Endometrial microvascular endothelial cells (primary cell): ENCODE data around the gene MLF2. TPM values are rescaled to one million over a fixed set of nuclear protein-coding genes. Genes with fewer than 3 reads are reported as not detected.

Experiments used
- in situ Hi-C: cut with HindIII; loops from 2 replicates; pipeline ENCODE4 v1.10.0; 2017; ENCODE audit warnings: low sequenced_read_pairs, low pct_unique_long_range_greater_than_20kb; ENCODE audit errors: inconsistent ontology term
- total RNA-seq: library from RNA; depleted of rRNA; stranded (reverse); fragments of >200 nt; gene quantifications from one replicate; pipeline ENCODE4 v1.2.3, GENCODE V29; 2015; ENCODE audit errors: inconsistent ontology term

MLF2 gene, protein sequence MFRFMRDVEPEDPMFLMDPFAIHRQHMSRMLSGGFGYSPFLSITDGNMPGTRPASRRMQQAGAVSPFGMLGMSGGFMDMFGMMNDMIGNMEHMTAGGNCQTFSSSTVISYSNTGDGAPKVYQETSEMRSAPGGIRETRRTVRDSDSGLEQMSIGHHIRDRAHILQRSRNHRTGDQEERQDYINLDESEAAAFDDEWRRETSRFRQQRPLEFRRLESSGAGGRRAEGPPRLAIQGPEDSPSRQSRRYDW
- total RNA-seq = 223 TPM

DNA sequence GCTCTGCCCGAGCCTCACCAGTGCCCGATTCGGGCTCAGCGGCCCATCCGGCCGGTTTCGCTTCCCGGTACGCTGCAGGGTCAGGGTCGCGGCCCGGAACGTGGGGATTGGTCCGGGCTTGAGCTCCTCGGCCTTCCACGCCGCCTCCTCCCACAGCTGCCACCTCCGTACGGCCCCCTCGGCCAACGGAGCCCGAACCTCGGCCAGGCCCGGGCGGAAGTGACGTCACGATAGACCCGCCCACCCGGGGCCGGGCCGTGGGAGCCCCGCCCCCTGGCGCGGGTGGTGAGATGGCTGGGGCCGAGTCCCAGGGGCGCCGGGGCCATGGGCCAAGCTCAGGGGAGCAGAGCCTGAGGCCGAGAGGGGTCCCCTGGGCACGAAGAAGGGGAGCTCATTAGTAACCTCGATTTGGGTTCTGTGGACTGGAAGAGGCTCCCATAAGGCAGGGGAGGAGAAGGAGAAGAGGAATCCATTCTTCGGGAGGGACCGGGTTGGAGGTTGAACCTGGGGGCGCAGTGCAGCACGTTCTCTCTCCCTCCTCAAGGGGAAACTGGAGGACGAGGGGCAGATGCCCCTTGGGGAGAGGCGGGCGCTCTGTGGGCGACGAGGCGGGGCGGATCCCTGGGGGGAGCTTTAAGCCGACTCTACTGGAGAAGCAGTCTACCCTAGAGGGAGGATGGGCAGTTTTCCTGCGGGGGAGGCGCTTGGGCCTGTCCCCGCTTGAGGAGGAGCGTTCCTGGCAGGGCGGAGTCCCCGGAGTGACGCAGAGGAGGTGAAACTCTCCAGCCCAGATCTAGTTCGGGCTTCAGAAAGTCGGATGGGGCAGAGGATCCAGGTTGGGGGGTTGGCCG, at the start of gene MLF2:
MLF2 (minus strand) TSS at position 221 of the 851 bp plus-strand sequence. CDS start 807 bp downstream, outside the sequence.
- in situ Hi-C loops = no loop called here

DNA sequence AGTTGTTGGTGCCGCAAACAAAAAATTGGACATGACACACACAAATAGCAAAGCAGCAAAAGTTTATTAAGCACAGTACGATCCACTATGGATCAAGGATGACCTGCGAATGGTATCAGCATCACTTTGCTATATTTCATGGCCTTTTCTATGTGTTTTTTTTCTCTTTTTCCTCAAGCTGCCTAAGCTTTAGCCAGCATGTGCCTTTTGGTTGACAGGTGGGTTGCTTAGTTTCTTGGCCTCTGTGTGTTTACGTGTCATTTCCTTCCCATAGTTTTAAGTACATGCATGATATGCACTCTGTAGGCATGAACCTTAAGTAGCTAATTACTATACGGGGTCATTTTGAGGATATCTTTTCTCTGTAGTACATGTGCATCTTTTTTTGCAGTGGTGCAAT, 46.2 kb upstream of the MLF2 start:
- in situ Hi-C loops = loop anchor here (10.0 kb wide), 1 partner anchor 74 kb away; the partner anchor contains the start of gene COPS7A

DNA sequence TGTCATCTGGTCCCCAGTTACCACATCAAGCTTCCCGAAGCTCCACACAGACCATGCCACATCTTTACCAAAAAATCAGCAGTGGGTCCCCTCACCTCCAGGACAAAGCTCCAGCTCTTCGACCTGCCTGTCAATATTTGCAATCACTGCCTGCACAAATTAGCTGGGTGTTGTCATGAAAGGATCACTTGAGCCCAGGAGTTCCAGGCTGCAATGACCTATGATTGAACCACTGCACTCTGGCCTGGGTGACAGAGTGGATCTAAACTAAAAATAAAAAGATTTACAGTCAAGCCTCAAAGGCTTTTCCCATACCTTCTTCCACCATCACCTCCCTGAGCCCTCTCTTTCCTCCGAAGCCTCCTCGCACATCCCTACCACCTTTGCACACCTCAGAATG, 43.6 kb upstream of the MLF2 start:
- in situ Hi-C loops = loop anchor here (10.0 kb wide), 1 partner anchor 72 kb away; the partner anchor contains the start of gene COPS7A

DNA sequence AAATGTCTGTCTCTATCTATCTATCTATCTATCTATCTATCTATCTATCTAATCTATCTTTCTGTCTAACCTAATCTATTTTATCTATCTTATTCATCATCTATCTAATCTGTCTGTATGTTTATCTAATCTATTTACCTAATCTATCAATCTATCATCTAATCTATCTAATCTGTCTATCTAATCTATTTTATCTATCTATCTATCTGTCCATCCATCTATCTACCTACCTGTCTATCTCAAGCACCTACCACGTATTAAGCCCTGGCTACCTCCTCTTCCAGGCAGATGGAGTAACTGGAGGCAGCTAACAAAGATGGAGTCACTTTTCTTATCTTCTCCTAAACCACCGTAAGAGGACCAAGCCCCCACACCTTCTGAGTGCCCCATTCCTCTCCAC, 42.1 kb upstream of the MLF2 start:
- in situ Hi-C loops = loop anchor here (10.0 kb wide), 1 partner anchor 70 kb away; the partner anchor contains the start of gene COPS7A

DNA sequence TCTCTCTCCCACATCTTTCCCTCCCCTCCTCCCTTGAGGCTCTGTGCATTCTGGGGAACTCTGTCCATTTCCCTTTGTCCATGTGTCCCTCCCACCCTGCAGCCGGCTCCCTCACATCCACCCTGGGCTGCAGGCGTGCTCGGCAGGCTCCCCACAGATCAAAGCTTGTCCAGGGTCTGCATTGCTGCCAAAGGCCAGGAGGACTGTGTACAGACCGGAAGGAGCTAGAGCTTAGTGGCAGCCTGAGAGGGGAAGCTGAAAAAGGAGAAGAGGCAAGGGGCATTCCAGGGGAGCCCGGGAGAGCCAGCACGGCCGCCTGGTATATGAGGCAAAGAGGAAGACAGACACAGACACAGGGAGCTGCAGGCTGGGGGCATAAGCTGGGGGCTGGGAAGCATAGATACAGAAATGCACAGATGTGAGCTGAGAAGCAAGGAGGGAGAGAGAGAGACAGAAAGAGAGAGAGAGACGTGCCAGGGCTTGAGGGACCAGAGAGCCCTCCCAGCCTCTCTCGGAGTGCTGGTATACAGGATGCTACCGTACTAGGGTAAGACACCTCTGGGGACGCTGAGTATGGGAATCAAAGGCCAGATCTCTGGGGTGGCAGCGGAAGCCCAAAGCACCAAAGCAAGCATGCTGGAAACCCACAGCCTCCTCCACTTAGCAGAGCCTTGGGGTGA, 39.7 kb upstream of the MLF2 start:
- in situ Hi-C loops = loop anchor here (10.0 kb wide), 1 partner anchor 68 kb away; the partner anchor contains the start of gene COPS7A

DNA sequence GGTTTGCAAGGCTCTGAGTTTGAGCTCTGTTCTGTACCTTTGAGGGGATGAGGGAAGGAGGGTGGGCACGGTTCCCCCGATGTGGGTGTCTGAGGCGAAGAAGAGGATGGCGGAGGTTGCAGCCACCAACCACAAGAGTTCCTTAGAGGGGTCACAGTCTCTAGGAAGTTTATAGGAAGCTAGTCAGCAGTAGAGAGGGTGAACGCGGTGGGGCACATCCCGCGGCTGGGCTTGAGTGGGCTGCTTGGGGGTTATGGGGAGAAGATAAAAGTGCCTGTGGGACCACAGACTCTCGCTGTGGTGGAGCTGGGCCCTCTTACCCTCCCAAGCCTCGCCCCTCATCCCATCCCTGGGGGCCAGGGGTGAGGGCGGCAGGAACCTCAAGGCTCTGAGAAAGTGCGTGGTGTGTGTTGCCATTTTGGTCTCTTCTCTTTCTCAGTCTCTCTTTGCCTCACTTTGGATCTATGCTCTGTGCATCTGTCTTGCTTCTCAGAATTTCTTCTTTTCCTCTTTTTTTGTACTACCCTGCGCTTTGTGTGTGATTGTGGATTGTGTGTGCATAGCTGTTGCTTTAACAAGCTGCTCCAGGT, 39.1 kb upstream of the MLF2 start:
- in situ Hi-C loops = loop anchor here (10.0 kb wide), 1 partner anchor 67 kb away; the partner anchor contains the start of gene COPS7A

DNA sequence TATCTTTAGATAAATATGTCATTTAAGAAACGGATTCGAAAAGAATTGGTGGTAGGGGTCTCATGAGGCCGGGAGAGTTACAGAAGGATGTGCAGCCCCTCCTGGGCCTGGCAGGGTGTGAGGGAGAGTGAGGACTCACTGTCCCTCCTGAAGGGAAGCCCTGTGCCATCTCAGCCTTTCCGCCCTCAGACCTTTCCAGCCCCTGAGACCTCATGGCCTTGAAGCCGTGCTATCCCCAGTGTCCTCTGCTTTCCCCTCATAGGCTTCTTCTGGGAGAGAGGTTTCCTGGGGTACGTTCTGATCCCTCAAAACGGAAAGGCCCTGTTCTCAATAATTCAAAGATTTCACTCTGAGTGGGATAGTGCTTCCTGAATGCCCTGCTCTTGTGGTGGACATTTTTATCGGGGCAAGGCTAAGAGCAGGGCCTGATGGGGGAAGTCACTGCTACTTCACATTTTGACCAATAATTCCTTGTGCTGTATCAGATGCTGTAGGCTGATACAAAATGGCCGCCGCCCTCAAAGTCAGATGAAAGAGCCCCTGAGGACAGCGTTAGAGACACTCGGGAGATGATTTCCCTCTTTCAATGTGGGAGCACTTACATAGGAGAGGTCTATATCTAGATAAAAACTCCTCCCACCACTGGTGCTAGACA, 37.7 kb upstream of the MLF2 start:
- in situ Hi-C loops = loop anchor here (10.0 kb wide), 1 partner anchor 66 kb away; the partner anchor contains the start of gene COPS7A

DNA sequence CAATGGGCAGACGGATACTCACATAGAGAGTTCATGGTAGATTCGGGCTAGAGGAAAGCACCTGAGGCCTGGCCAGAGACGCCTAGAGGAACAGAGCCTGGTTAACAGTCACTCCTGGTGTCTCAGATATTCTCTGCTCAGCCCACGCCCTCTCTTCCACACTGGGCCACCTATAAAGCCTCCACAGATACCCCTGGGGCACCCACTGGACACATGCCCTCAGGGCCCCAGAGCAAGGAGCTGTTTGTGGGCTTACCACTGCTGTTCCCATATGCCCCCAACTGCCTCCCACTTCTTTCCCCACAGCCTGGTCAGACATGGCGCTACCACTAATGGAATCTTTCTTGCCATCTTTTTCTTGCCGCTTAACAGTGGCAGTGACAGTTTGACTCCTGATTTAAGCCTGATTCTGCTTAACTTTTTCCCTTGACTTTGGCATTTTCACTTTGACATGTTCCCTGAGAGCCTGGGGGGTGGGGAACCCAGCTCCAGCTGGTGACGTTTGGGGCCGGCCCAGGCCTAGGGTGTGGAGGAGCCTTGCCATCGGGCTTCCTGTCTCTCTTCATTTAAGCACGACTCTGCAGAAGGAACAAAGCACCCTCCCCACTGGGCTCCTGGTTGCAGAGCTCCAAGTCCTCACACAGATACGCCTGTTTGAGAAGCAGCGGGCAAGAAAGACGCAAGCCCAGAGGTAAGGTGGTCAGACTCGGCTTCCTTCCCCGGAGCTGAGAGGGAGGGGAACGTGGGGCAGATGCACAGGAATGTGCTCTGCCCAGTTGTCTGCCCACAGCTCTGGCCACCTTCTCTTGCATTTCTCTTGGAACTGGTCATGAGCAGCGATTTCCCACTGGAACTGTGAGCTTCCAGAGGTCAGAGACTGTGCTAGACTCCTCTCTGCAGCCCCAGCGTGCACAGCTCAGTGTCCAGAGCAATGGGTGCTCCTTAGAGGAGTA, 36.3 kb upstream of the MLF2 start, which contains the start of gene CD4:
CD4 (plus strand) TSS at position 557 of the 953 bp plus-strand sequence. CDS start 10,611 bp downstream, outside the sequence.
- in situ Hi-C loops = no loop called here

DNA sequence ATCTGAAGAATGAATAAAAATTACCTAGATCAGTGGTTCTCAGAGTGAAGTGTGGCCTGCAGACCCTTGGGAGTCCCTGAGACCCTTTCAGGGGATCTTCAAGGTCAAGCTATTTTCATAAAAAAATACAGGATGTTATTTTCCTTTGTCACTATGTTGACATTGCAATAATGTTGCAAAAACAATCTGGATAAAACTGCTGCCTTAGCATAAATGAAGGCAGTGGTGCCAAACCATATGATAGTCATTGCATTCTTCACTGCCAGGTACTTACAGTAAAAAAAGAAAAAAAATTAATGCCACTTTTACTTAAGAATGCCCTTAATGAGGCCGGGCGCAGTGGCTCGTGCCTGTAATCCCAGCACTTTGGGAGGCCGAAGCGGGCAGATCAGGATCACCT, 34.4 kb upstream of the MLF2 start:
- in situ Hi-C loops = no loop called here

DNA sequence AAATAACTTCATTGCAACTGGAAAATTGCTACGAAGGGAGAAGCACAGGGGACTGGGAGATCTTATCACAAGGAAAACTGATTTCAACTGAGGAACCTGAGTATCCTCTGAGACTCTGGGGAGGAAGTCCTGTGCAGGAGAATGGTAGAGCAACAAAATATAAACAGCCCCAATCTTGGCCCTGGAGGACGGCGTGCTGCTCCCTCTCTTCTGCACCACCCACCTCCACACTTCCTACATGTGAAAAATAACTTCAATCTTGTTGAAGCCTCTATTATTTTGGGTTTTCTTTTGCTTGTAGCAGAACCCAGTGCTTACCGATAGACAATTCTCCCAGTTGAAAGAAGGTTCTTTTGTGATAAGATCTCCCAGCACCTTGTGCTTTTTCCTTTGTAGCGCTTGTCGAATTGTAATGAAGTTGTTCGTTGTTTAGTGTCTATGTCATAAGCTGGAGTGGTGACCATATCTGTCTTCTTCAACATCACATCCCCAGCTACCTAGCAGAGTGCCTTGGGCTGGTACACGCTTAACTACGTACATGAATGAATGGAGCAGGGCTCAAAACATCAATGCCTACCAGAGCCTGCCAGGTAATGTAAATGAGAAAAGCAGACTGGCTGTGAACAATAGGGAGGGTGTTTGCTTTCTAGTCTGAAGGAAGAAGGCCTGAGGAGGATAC, 33.6 kb upstream of the MLF2 start:
- in situ Hi-C loops = no loop called here

DNA sequence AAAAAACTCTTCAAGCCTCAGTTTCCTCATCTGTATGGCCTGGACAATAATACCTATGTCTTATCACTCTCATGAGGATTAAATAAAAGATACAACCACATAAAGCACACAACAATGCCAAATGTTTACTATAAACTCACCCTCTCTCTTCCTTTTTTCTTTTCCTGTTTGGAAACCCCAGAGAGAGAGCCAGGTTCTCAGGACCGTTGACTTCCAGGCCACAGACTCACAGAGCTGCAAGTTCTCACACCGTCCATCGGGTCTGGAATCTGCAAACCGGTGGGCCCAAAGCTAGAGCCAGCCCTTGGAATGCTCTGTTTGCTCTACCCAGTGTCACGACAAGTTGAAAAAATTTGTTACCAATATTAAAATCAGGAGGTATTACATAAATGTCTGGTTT, 31.8 kb upstream of the MLF2 start:
- in situ Hi-C loops = no loop called here

DNA sequence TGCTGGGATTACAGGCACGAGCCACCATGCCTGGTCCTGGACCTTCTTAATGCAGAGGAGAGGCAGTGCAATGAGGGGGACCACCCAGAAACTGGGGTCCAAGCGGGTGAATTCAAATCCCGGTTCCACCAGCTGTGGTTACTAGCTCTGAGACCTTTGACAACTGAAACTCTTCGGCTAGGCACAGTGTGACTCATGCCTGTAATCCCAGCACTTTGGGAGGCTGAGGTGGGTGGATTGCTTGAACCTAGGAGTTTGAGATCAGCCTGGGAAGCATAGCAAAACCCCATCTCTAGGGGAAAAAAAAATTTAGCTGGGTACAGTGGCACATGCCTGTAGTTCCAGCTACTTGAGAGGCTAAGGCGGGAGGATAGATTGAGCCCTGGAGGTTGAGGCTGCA, 31.4 kb upstream of the MLF2 start:
- in situ Hi-C loops = no loop called here

DNA sequence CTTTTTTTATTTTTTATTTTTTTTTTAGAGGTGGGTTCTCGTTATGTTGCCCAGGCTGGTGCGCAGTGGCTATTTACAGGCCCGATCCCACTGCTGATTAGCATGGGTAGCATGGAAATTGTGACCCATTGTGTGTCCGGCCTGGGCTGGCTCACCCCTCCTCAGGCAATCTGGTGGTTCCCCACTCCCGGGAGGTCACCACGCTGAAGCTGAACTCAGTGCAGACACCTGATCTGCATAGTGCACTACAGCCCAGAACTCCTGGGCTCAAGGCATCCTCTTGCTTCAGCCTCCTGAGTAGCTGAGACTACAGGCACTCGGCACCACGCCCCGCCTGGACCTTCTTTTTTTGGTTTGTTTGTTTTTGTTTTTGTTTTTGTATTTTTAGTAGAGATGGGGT, 30.9 kb upstream of the MLF2 start:
- in situ Hi-C loops = no loop called here

DNA sequence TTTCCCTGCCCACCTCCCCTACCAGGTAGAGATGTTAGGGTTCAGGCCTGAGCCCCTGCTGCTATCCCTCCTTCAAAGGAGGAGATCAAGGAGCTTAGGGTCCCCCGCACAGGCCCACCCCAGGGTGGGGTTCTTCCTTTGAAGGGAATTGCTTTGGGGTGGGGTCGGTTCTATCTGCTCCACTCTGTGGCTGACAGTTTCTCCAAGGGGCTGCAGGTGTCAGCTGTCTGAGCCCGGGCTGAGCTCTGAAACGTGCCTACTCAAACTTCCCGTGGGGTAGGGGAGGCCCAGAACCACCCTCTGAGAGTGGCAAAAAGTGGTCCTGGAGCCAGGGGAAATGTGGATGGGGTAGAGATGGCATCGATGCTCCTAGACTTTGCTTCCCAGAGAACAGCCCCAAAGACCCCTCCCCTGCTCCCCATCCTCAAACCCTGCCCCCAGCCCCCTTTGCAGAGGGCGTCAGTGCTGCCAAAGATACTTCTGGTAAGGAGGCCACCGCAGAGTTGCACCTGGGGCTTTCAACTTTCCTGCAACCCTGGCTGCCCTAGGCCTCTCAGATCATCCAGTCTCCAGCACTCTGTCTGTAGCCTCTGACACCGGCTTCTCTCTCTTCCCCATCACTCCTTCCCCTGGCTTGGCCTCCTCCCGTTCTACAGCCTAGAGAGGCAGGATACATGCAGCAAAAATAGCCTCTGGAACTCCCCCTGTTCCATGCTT, 30.1 kb upstream of the MLF2 start:
- in situ Hi-C loops = no loop called here

DNA sequence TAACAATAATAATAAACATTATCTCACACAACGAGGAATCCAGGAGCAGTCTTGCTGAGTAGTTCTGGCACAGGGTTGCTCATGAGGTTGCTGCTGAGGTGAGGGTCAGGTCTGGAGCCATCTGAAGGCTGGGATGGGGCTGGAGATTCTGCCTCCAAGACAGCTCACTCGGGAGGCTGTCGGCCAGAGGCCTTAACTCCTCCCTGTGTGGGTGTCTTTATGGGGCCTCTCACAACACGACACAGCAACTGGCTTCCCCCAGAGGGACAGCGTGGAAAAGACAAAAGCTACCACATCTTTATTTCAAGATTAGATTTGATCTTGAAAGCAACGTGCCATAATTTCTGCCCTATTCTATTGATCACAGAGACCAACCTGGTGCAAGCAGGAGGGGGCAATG, 29.2 kb upstream of the MLF2 start:
- in situ Hi-C loops = no loop called here

DNA sequence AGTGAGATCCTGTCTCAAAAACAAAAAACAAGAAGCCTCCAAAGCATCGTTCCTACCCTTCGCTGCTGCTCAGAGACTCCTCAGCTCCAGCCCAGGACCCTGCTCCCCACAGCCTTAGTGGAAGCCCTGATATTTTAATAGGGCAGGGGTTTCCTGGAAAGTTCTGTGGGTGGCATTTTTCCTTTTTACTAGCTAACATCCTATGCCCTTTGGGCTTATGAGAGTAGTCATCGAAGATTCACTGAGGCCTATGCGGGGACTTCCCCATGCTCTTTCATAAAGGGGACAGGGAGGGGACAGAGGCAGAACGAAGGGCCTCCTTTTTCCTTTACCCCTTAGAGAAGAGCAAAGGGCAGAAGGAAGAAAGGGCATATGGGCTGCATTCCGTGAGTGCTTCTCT, 27.6 kb upstream of the MLF2 start:
- in situ Hi-C loops = no loop called here
